ENCODE data around the gene ZFYVE19.

The ZFYVE19 gene

GRCh38 chr15:40815042-40815698 is 8.3 kb downstream of the ZFYVE19 start:
- DNase-seq: no peak

- no peak for DNase-seq
Measured at GRCh38 chr15:40819048-40819447, 12.2 kb downstream of the ZFYVE19 start.

GRCh38 chr15:40821195-40821594 is 14.3 kb downstream of the ZFYVE19 start:
- DNase-seq: no peak

DNA sequence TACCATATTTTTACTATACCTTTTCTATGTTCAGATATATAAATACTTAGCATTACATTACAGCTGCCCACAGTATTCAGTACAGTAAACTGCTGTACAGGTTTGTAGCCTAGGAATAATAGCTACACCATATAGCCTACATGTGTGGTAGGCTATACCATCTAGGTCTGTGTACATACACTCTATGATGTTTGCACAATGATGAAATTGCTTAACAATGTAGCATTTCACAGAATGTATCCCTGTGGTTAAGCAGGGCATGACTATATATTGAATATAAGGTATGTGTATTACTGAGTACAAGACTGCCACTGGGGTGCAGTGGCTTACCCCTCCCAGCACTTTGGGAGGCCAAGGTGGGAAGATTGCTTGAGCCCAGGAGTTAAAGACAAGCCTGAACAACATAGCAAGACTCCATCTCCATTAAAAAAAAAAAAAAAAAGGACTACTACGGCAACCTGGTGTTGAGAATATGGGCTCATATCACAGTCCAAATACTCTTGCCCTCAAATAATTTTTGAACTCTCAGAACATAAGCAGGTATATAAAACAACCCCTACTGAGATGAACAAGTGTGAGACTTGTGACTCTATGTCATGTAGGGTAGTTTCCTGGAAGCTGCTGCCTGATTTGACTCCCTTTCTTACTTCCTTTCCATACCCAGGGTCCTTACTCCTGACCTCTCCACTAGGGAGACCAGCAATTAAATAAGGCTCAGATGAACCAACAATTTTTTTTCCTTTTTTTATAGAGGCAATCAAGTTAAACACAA is 16.9 kb downstream of the ZFYVE19 start:
- no peak for DNase-seq

DNA sequence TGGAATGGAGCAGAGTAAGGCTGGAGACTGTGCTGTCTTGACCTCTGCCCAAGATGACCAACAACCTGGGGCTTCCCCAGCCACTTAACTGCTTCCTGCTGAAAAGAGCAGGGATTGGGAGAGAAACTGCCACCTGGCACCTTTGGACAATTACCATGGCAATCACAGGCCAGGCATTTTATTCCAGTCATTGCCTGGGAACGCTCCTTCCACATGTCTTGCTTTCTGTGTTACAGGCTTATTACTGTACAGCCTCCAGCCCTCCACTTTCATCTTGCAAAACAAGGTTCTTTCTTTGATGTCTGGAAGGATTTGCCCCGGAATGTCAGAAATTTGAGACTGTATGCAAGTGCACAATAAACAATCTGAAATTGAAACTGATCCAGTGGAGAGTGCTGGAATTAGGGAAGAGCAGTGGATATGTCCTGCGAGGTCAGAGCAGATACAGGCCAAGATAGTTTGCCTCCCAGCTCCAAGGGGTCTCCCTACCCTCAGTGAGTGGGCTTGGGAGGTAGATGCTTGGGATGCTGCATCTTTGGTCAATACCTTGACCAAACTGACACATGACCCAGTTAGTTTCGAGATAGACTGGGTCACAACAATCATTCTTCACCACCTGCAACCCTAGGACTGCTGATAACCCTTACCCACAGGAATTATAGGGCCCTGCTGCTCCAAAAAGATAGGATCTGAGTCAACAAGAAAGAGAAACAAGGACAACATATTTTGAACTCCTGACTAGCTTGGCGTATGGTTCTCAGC is 19.0 kb downstream of the ZFYVE19 start:
- no peak for DNase-seq

DNA sequence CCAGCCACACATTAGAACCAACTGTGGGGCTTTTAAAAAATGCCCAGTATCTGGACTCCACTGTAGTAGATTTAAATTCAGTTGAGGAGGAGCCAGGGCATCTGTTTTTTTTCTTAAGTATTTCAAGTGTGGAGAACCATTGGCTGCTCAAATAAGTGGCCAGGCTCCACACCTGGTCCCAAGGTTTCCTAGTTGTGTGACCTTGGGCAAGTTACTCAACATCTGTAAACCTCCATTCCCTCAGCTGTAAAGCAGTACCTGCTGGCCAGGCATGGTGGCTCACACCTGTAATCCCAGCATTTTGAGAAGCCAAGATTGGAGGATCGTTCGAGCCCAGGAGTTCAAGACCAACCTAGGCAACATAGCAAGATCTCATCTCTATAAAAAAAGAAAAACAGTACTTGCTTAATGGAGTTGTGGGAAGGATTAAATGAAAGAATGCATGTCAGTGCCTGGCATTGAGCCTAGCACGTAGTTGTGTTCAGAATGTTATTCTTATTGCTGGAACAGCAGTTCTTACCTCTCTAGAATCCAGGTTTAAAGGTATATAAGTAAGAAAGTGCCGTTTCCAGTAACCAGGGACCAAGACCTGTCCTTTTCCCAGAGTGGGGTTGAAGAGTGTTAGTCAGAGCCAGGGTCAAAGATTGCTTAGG is 19.7 kb downstream of the ZFYVE19 start:
- DNase-seq: no peak

- DNase-seq: no peak
Measured at GRCh38 chr15:40828447-40829036, 21.7 kb downstream of the ZFYVE19 start, which contains the start of gene PPP1R14D. Gene PPP1R14D, minus strand, starts transcription at chr15:40828708. Its CDS starts 67 bp downstream, at chr15:40828641.

GRCh38 chr15:40829115-40829514 is 22.2 kb downstream of the ZFYVE19 start:
- DNase-seq: no peak

DNA sequence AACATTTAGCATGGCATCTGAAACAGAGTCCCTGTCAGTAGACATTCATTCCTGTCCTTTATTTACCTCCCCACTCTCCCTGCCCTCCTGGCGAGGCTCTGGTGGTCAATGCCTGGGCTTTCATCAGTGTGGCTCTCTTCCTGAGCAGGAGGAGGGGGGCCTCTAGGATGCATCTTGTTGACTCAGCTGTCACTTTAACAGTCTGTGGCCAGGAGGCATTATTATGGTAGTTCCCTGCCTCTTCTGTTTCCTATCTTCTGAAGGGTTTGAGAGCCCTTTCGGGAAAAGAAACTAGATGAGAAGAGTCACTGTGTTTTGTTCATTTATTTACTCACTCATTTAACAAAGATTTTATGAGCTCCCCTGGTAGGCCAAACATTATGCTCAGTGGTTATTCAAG is 24.0 kb downstream of the ZFYVE19 start:
- DNase-seq: no peak

- DNase-seq: no peak
Measured at GRCh38 chr15:40831861-40832260, 25.0 kb downstream of the ZFYVE19 start.

DNA sequence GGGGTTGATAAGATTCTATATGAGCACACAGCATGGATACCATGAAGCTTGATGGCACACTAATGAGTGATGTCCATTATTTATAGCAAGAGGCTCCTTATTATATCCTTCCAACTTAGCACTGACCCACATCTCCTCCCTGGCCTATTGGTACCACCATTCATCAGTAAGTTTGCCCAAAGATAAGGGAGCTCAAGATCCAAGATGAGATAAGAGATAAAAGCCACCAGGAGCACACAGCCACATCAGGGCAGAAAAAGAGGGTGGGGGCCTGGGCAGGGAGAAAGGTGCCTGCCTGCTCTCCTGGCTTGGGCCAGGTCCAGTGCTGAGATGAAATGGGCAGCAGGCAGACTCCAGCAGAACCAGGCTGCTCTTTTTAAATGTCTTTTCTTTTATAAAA is 26.0 kb downstream of the ZFYVE19 start:
- DNase-seq: no peak

- DNase-seq: no peak
Measured at GRCh38 chr15:40836020-40836419, 29.1 kb downstream of the ZFYVE19 start.

DNA sequence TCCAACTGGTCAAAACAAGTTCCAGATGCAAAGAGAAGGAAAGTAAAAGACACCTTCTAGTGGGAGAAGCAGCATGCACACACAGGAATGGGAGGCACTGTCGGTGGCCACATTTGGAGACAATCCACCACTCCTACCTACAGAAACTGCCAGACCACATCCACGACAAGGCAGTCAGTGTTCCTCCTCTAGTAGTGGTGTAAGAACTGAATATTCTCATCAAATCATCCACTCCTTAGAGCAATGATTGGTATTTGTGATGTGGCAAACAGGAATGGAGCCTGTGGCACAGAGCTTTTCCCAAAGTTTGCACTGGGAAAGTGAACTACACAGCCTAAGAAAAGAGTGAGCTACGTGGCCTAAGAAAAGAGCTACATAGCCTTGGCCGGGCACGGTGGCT is 31.9 kb downstream of the ZFYVE19 start:
- DNase-seq: no peak

GRCh38 chr15:40841741-40842140 is 34.9 kb downstream of the ZFYVE19 start:
- no peak for DNase-seq

GRCh38 chr15:40843261-40843884 is 36.5 kb downstream of the ZFYVE19 start:
- DNase-seq: no peak

DNA sequence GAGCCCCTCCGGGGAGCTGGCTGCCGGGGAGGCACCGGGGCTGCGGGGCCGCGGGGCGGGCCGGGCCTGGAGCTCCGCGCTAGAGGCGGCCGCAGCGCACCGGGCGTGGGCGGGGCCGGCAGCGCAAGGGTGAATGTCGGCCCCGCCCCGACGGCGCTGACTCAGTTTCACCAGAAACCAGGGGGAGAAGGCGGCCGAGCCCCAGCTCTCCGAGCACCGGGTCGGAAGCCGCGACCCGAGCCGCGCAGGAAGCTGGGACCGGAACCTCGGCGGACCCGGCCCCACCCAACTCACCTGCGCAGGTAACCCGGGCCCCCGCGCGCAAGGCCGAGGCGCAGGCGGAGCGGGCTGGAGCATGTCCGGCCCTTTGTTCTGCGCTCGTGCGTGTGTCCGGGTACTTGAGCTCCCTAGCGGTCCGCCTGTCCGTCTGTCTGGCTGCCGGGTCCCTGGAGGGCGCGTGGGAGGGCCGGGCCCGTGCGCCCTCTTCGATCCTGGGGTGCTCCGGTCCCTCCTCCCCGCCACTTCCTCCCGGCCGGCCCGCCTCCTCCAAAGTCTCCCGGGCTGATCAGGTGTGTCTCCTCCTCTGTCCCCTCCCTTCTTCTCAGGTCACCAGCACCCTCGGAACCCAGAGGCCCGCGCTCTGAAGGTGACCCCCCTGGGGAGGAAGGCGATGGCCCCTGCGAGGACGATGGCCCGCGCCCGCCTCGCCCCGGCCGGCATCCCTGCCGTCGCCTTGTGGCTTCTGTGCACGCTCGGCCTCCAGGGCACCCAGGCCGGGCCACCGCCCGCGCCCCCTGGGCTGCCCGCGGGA is 37.2 kb downstream of the ZFYVE19 start, which contains the start of gene SPINT1:
TSS of gene SPINT1 (plus strand) at position 164 of the 811 bp plus-strand sequence. CDS start at position 671, 507 bp downstream.
- peak in 1 of 2 donors; percentile 27 for DNase-seq

DNA sequence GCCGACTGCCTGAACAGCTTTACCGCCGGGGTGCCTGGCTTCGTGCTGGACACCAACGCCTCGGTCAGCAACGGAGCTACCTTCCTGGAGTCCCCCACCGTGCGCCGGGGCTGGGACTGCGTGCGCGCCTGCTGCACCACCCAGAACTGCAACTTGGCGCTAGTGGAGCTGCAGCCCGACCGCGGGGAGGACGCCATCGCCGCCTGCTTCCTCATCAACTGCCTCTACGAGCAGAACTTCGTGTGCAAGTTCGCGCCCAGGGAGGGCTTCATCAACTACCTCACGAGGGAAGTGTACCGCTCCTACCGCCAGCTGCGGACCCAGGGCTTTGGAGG is 37.8 kb downstream of the ZFYVE19 start:
- peak; percentile 24 to 31 for DNase-seq

- no peak for DNase-seq
Measured at GRCh38 chr15:40845036-40845435, 38.1 kb downstream of the ZFYVE19 start.

- no peak for DNase-seq
Measured at GRCh38 chr15:40845511-40846284, 38.8 kb downstream of the ZFYVE19 start.

- no peak for DNase-seq
Measured at GRCh38 chr15:40846841-40847222, 39.9 kb downstream of the ZFYVE19 start.
